BLaER1 treated with 17β-estradiol and CSF1 and Interleukin-3, amounts not matched to agents 10 nM and 100 nM (cell line): Measurements from ENCODE around the gene PASK.

Source experiments
- H3K27ac ChIP-seq, 11 experiments: shearing (Covaris generic); formaldehyde crosslinking; 2 replicates each; pipeline ENCODE4 v1.8.1; 2022
- H3K27me3 ChIP-seq, 11 experiments: shearing (Covaris generic); formaldehyde crosslinking; 2 replicates each; pipeline ENCODE4 v1.8.1; 2022
- H3K36me3 ChIP-seq, 11 experiments: shearing (Covaris generic); formaldehyde crosslinking; 2 replicates each; pipeline ENCODE4 v1.8.1; 2022
- H3K4me1 ChIP-seq, 10 experiments: shearing (Covaris generic); formaldehyde crosslinking; 2 replicates each; pipeline ENCODE4 v1.8.1; 2022
- H3K4me2 ChIP-seq, 11 experiments: shearing (Covaris generic); formaldehyde crosslinking; 2 replicates each; pipeline ENCODE4 v1.8.1; 2022
- H3K4me3 ChIP-seq, 10 experiments: shearing (Covaris generic); formaldehyde crosslinking; 2 replicates each; pipeline ENCODE4 v1.8.1; 2022
- H3K9ac ChIP-seq, 11 experiments: shearing (Covaris generic); formaldehyde crosslinking; 2 replicates each; pipeline ENCODE4 v1.8.1; 2022
- H3K9me3 ChIP-seq, 11 experiments: shearing (Covaris generic); formaldehyde crosslinking; replicated peaks in 1 of 11; 2 replicates each; pipeline ENCODE4 v1.8.1; 2022
- H4K20me1 ChIP-seq, 11 experiments: shearing (Covaris generic); formaldehyde crosslinking; 2 replicates each; pipeline ENCODE4 v1.8.1; 2022
- Cebpa-rat ChIP-seq, 11 experiments: shearing (Covaris generic); IDR thresholded peaks; 2 replicates each; pipeline ENCODE4 v1.8.1; 2022

PASK gene

DNA sequence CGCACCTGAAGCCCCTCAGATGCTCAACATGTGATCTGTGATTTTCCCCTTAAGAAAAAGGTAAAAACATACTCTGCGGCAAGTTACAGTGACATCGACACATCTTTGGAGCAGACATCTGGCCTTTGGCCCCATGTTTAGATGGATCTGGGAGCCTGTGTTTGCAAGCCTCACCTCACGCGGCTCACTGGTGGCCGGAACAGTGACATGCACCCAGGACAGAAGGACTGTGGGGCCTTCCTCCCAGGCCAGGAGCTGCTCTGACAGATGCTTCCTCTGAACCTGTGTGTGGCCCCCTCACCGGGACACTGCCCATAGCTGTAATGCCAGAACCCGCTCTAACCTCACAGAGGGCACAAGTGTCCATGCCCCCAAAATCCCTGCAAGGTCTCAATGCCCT is 13.1 kb downstream of the PASK start:
- no peak overlapping the region for H3K4me2 ChIP-seq
- no peak for TF ChIP-seq Cebpa-rat (IDR thresholded peaks at IDR 0.05)
- no peak overlapping the region for H3K4me3 ChIP-seq
- H4K20me1 ChIP-seq = peaks cover 0 to 20% (median 0%) of the 10 kb centered on the region in 11 experiments; a peak in 5 of 22 replicates
- peaks cover 17 to 100% (median 84%) of the 10 kb centered on the region in 11 experiments for H3K36me3 ChIP-seq
- H3K9me3 ChIP-seq = no peaks in the 10 kb centered on the region
- H3K27me3 ChIP-seq = no peaks in the 10 kb centered on the region
- H3K4me1 ChIP-seq = no peaks in the 10 kb centered on the region
- no peak overlapping the region for H3K27ac ChIP-seq
- no peak overlapping the region for H3K9ac ChIP-seq

DNA sequence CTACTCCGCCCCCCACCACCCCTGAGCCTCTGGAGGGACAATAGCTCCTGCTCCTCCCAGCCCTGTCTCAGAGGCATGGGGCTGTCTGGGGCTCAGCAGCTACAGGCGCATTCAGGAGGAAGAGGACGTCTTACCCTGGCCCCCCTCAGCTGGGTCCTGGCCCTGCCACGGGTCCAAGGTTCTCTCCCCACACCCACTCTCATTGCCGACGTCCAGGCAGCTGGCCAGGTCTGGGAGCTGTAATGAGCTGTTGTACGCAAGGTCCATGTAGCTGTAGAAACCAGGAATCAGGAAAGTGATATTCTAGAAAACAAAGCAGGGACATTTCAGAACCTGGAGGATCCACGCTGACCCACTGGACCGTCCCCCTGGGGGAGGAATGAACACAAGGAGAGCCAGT is 13.5 kb downstream of the PASK start:
- Histone ChIP-seq H3K36me3 (peaks cover 17 to 97% (median 80%) of the 10 kb centered on the region in 11 experiments), H3K4me1 (no peaks in the 10 kb centered on the region), H3K27me3 (no peaks in the 10 kb centered on the region), H3K4me3 (no peak overlapping the region), H3K4me2 (no peak overlapping the region), H4K20me1 (peaks cover 0 to 15% (median 0%) of the 10 kb centered on the region in 11 experiments; a peak in 4 of 22 replicates), H3K9ac (no peak overlapping the region), H3K9me3 (no peaks in the 10 kb centered on the region), H3K27ac (no peak overlapping the region)
- no peak for TF ChIP-seq Cebpa-rat (IDR thresholded peaks at IDR 0.05)

DNA sequence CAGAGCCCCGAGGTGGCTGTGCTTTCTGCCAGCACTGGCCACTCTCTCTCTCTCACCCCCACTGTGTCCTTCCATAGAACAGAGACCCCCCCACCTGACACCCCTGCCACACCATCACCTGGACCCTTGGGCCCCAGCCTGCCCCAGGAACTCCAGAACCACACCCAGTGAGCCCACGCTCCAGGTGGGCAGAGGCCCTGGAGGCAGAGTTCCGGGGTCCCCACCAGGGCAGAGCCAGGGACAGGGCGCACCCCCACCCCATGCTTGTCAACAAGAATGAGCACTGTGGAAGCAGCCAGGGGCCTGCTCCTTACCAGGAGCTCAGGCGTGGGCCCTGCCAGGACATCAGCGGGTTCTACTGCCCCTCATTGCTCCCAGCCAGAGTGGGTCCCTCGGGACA is 14.6 kb downstream of the PASK start:
- peaks cover 14 to 97% (median 76%) of the 10 kb centered on the region in 11 experiments for H3K36me3 ChIP-seq
- H3K9me3 ChIP-seq = no peaks in the 10 kb centered on the region

DNA sequence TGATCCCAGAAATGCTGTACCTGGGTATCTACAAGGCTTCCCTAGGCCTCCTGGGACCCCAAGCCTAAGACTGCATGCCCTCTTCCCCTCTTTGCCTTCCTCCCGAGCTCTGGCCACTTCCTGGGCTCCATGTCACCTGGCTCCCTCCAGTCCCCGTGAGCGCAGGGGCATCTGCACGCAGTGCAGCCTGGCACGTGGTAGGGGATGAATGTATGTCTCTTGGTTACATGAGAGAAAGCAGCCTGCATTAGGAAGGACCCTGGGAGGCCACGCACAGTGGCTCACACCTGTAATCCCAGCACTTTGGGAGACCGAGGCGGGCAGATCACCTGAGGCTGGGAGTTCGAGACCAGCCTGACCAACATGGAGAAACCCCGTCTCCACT is 15.8 kb downstream of the PASK start:
- no peak for TF ChIP-seq Cebpa-rat (IDR thresholded peaks at IDR 0.05)
- H3K4me2 ChIP-seq = no peak overlapping the region
- no peak overlapping the region for H3K27ac ChIP-seq

More for the DNA sequence above, 14.6 kb downstream of the PASK start:
- H3K4me3 ChIP-seq = no peak overlapping the region
- H3K9ac ChIP-seq = no peak overlapping the region
- H3K4me1 ChIP-seq = peaks cover 0 to 2% (median 0%) of the 10 kb centered on the region in 10 experiments; a peak in 2 of 20 replicates
- H3K4me2 ChIP-seq = no peak overlapping the region
- no peak for TF ChIP-seq Cebpa-rat (IDR thresholded peaks at IDR 0.05)
- H3K27ac ChIP-seq = no peak overlapping the region
- peaks cover 0 to 6% (median 0%) of the 10 kb centered on the region in 11 experiments; a peak in 4 of 22 replicates for H4K20me1 ChIP-seq
- no peaks in the 10 kb centered on the region for H3K27me3 ChIP-seq

DNA sequence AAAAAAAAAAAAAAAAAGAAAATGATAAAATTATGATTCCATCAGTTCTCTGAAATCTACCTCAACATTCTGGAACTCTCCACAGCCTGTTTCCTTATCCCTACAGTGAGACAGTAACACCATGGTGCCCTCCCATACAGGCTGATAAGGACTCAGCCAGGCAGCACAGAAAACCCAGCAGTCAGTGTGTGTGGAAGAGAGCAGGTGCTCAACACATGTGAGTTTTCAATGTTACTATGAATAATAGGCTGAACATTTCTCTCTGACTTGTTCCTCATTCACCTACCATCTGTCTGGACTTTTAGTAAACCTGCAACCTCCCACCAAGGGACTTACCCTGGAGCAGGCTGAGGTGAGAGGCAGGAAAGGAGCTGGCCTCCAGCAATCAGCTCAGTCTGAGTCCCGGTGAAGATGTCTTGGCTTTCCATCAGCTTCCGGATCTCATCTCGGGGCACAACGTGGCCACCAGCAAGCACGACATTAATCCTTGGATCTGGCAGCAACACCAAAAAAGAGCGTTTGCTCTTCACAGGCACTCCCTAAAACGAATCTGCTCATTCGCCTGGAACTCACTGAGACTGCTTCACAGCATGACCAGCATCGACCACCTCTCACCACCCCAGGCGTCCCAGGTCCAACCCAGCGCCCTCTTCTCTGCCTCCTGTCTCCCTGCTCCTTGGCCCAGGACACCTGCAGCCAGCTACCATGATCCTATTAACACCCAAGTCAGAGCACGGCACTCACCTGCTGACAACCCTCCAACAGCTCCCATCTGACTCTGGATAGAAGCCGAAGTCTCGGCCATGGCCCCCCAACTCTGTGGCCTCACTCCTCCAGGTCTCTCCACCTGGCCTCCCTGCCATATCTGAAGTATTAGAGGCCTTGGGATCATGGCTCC is 16.5 kb downstream of the PASK start:
- H3K9ac ChIP-seq = no peak overlapping the region
- TF ChIP-seq Cebpa-rat (IDR thresholded peaks at IDR 0.05) = no peak
- H3K4me1 ChIP-seq = peaks cover 0 to 10% (median 0%) of the 10 kb centered on the region in 10 experiments; a peak in 2 of 20 replicates
- H4K20me1 ChIP-seq = peaks cover 0 to 11% (median 0%) of the 10 kb centered on the region in 11 experiments; a peak in 4 of 22 replicates
- peaks cover 3 to 95% (median 67%) of the 10 kb centered on the region in 11 experiments; a peak in 21 of 22 replicates for H3K36me3 ChIP-seq
- H3K9me3 ChIP-seq = no peaks in the 10 kb centered on the region
- no peak overlapping the region for H3K27ac ChIP-seq
- no peaks in the 10 kb centered on the region for H3K27me3 ChIP-seq
- no peak overlapping the region for H3K4me3 ChIP-seq
- no peak overlapping the region for H3K4me2 ChIP-seq

More for the DNA sequence above, 15.8 kb downstream of the PASK start:
- Histone ChIP-seq H3K4me1 (peaks cover 0 to 10% (median 0%) of the 10 kb centered on the region in 10 experiments; a peak in 2 of 20 replicates), H3K27me3 (no peaks in the 10 kb centered on the region), H4K20me1 (peaks cover 0 to 11% (median 0%) of the 10 kb centered on the region in 11 experiments; a peak in 4 of 22 replicates), H3K36me3 (peaks cover 10 to 95% (median 74%) of the 10 kb centered on the region in 11 experiments), H3K9ac (no peak overlapping the region), H3K4me3 (no peak overlapping the region), H3K9me3 (no peaks in the 10 kb centered on the region)

DNA sequence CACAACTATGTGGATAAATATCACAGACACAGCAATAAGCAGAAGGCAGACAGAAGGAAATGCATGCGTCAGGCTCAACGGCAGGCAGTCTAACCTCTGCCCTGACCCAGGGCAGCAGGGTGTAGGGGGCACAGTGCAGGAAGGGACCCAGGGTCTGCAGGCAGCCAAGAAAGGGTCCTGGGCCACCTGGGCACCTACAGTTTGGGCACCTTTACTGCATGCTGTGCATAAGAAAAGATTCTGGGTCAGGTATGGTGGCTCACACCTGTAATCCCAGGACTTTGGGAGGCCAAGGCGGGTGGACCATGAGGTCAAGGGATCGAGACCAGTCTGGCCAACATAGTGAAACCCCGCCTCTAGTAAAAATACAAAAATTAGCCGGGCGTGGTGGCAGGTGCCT is 17.7 kb downstream of the PASK start:
- Histone ChIP-seq H3K4me2 (no peak overlapping the region), H3K36me3 (peaks cover 0 to 95% (median 63%) of the 10 kb centered on the region in 11 experiments; a peak in 18 of 22 replicates), H3K4me1 (peaks cover 0 to 10% (median 0%) of the 10 kb centered on the region in 10 experiments; a peak in 2 of 20 replicates), H3K27me3 (no peaks in the 10 kb centered on the region), H3K9ac (no peak overlapping the region), H3K9me3 (no peaks in the 10 kb centered on the region), H3K4me3 (no peak overlapping the region), H3K27ac (no peak overlapping the region), H4K20me1 (peaks cover 0 to 14% (median 0%) of the 10 kb centered on the region in 11 experiments; a peak in 4 of 22 replicates)
- no peak for TF ChIP-seq Cebpa-rat (IDR thresholded peaks at IDR 0.05)

DNA sequence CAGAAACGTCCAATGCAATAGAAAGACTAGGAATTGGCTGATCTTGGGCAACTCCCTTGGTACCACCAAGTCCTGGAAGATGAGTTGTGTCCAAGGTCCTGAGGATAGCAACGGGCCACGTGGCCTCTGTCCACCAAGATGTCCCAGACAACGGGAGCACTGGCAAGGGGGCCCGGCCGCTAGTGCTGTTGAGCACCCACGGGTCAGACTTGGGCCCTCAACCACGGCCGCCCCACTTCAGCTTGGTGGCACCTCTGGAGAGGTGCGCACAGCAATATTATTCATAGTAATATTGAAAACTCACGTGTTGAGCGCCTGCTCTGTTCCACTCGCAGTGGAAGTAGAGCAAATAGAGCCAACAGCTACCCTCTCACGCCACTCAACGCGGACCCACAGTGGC is 19.0 kb downstream of the PASK start:
- no peak overlapping the region for H3K4me2 ChIP-seq
- peaks cover 0 to 20% (median 0%) of the 10 kb centered on the region in 11 experiments; a peak in 4 of 22 replicates for H4K20me1 ChIP-seq
- no peak overlapping the region for H3K9ac ChIP-seq
- no peak overlapping the region for H3K27ac ChIP-seq
- no peak overlapping the region for H3K4me3 ChIP-seq
- H3K27me3 ChIP-seq = no peaks in the 10 kb centered on the region
- H3K4me1 ChIP-seq = peaks cover 0 to 10% (median 0%) of the 10 kb centered on the region in 10 experiments; a peak in 2 of 20 replicates
- TF ChIP-seq Cebpa-rat (IDR thresholded peaks at IDR 0.05) = no peak
- no peaks in the 10 kb centered on the region for H3K9me3 ChIP-seq
- H3K36me3 ChIP-seq = peaks cover 0 to 95% (median 62%) of the 10 kb centered on the region in 11 experiments; a peak in 18 of 22 replicates

DNA sequence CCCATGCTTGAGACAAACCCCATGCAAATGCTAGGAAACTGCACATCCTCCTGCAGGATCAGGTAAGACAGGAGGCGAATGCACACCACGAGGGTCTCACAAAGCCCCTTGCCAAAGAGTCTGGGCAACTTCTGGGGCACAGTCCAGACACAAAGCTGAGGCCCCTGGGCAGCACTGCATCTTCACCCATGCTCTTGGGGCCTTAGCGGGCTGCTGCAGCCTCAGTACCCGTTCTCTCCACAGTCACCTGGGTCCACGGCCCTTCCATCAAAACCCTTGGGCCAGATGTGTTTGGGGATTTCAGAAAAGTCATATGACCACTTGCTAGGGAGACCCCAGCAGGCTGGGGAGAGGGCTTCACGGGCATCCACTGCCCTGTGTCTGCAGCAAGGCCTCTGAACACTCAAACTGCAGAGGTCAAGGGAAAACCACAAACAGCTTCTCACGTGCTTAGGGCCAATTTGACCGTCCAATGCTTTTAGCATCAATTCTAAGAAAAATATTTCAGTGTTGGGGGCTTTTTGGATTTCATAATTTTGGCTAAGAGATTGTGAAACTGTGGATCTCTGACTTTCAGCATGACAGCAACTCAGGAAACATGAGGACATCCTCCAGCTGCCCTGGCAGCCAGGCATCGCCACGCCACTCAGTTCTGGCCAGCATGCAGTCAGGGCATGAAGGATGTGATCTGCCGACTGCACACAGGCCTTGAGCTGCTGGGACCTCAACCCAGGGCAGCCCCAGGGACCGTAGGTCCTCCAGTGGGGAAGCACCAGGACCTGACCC is 20.0 kb downstream of the PASK start:
- Histone ChIP-seq H3K27me3 (no peaks in the 10 kb centered on the region), H3K4me1 (peaks cover 0 to 10% (median 0%) of the 10 kb centered on the region in 10 experiments; a peak in 2 of 20 replicates), H3K9ac (no peak overlapping the region), H3K4me3 (no peak overlapping the region), H3K27ac (no peak overlapping the region), H3K9me3 (no peaks in the 10 kb centered on the region), H3K36me3 (peaks cover 2 to 92% (median 54%) of the 10 kb centered on the region in 11 experiments; a peak in 18 of 22 replicates), H4K20me1 (peaks cover 0 to 20% (median 0%) of the 10 kb centered on the region in 11 experiments; a peak in 4 of 22 replicates), H3K4me2 (no peak overlapping the region; a peak in 1 of 22 replicates)
- TF ChIP-seq Cebpa-rat (IDR thresholded peaks at IDR 0.05) = no peak
